HEK293T (cell line): ENCODE results near the gene SLC25A25.

Source experiments
- FOXA1 ChIP-seq: fragments of 450-650 bp; IDR thresholded peaks from 2 replicates; pipeline ENCODE4 v1.6.1; 2016; ENCODE audit warnings: mild to moderate bottlenecking
- FOXK2 ChIP-seq: fragments of 450-650 bp; IDR thresholded peaks from 2 replicates; pipeline ENCODE4 v1.6.1; 2016; ENCODE audit warnings: mild to moderate bottlenecking
- PKNOX1 ChIP-seq: fragments of 450-650 bp; IDR thresholded peaks from 2 replicates; pipeline ENCODE4 v1.6.1; 2016
- SP1 ChIP-seq: fragments of 450-650 bp; IDR thresholded peaks from 2 replicates; pipeline ENCODE4 v1.6.1; 2017
- SUZ12 ChIP-seq: fragments of 450-650 bp; IDR thresholded peaks from 2 replicates; pipeline ENCODE4 v1.6.1; 2016; ENCODE audit warnings: mild to moderate bottlenecking

GRCh38 chr9:128042043-128042442 lies 26.0 kb upstream of the SLC25A25 start:
- TF ChIP-seq SUZ12 (no peak), FOXA1 (no peak), PKNOX1 (no peak), FOXK2 (no peak), SP1 (no peak)
